KMS-11 (cell line): ENCODE results near the gene XRN2.

Experiments used
- H2AFZ ChIP-seq: fragments of 200-600 bp; sonication (generic); 2 replicates; pipeline ENCODE4 v1.6.1; 2016; ENCODE audit warnings: antibody characterized with exemption, mixed run types, low read depth
- H3K27ac ChIP-seq: fragments of 200-600 bp; sonication (generic); 2 replicates; pipeline ENCODE4 v1.6.1; 2016; ENCODE audit warnings: mild to moderate bottlenecking, mixed run types
- H3K27me3 ChIP-seq: fragments of 200-600 bp; sonication (generic); 2 replicates; pipeline ENCODE4 v1.6.1; 2017; ENCODE audit warnings: mild to moderate bottlenecking, low read depth, mixed run types, moderate library complexity; ENCODE audit not compliant: insufficient read depth
- H3K36me3 ChIP-seq: fragments of 200-600 bp; sonication (generic); 2 replicates; pipeline ENCODE4 v1.6.1; 2017; ENCODE audit warnings: mild to moderate bottlenecking, mixed run types; ENCODE audit not compliant: insufficient read depth
- H3K4me1 ChIP-seq: fragments of 200-600 bp; sonication (generic); 2 replicates; pipeline ENCODE4 v1.6.1; 2016; ENCODE audit warnings: mild to moderate bottlenecking, low read depth, mixed run types; ENCODE audit not compliant: poor library complexity, severe bottlenecking
- H3K4me2 ChIP-seq: fragments of 200-600 bp; sonication (generic); 2 replicates; pipeline ENCODE4 v1.7.0; 2016; ENCODE audit warnings: mild to moderate bottlenecking, mixed run types
- H3K4me3 ChIP-seq: fragments of 200-600 bp; sonication (generic); IDR thresholded peaks from 2 replicates; pipeline ENCODE4 v1.6.1; 2017; ENCODE audit warnings: low read depth, low read length, mixed read lengths; ENCODE audit not compliant: insufficient read depth
- H3K79me2 ChIP-seq: fragments of 200-600 bp; sonication (generic); 2 replicates; pipeline ENCODE4 v1.6.1; 2016; ENCODE audit warnings: low read depth, mixed run types; ENCODE audit not compliant: insufficient read depth
- H3K9ac ChIP-seq: fragments of 200-600 bp; sonication (generic); 2 replicates; pipeline ENCODE4 v1.6.1; 2016; ENCODE audit warnings: mild to moderate bottlenecking, mixed run types
- H4K20me1 ChIP-seq: fragments of 200-600 bp; sonication (generic); 2 replicates; pipeline ENCODE4 v1.6.1; 2016; ENCODE audit warnings: mild to moderate bottlenecking, mixed run types; ENCODE audit not compliant: insufficient read depth
- CTCF ChIP-seq: fragments of 200-600 bp; sonication (generic); conservative IDR thresholded peaks from 2 replicates; pipeline ENCODE4 v1.6.1; 2017; ENCODE audit warnings: low read depth, mild to moderate bottlenecking, antibody characterized with exemption, low read length, moderate library complexity, mixed read lengths

Gene XRN2

GRCh38 chr20:21309678-21310467 lies 6.7 kb downstream of the XRN2 start:
- Histone ChIP-seq H2AFZ (no peak overlapping the region), H3K4me1 (peaks cover 35% of the 10 kb centered on the region), H3K27me3 (no peaks in the 10 kb centered on the region), H4K20me1 (peaks cover 7% of the 10 kb centered on the region), H3K79me2 (peaks cover 72% of the 10 kb centered on the region), H3K9ac (no peak overlapping the region), H3K4me2 (no peak overlapping the region), H3K27ac (no peak overlapping the region), H3K36me3 (no peaks in the 10 kb centered on the region), H3K4me3 (no peak overlapping the region)
- TF ChIP-seq CTCF, result no peak

DNA sequence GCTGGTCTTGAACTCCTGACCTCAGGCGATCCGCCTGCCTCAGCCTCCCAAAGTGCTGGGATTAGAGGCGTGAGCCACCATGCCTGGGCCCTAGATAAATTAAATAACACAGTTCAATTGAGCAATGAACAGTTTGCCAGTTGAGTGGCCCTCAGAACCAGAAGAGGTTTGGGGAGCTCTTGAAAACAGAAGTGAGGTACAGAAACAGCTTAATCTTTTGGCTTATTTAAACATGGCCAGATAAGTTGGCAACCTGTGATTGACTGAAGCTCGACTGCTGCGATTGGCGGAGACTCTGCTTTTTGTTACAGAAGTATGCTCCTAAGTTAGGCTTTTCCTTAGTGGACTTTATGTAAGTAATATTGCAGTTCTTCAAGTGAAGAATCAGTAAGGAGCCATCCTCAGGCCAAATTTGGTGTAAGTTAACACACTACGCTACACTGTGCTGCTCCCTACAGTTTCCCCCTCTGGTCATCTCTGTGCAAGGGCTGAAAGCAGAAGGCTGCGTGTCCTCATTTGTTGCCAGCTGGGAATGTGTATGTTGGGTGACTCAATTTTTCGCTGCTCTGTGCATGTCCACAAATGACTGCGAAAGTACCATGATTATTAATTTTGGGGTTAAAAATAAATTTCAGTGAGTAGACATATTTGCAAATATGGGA lies 9.8 kb downstream of the XRN2 start:
- Histone ChIP-seq H3K27ac (no peak overlapping the region), H3K27me3 (no peaks in the 10 kb centered on the region), H3K79me2 (peaks cover 99% of the 10 kb centered on the region), H2AFZ (no peak overlapping the region), H4K20me1 (peaks cover 5% of the 10 kb centered on the region), H3K4me1 (peaks cover 41% of the 10 kb centered on the region), H3K9ac (no peak overlapping the region), H3K4me3 (no peak overlapping the region), H3K4me2 (no peak overlapping the region), H3K36me3 (no peaks in the 10 kb centered on the region)
- no peak for TF ChIP-seq CTCF

DNA sequence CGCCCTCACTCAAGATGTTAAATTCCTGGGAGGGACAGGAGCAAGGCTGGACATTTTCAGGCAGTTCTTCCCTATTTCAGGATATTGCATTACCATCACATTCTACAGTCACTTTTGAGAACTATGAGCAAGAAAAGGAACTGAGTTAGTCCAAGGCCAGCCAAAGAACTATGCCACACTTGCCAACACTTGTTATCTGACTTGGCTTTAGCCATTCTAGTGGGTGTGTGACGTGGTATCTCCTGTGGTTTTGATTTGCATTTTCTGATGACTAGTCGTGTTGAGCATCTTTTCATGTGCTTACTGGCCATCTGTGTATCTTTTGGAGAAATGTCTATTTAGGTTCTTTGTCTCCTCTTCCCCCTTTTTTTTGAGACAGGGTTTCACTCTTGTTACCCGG lies 12.0 kb downstream of the XRN2 start:
- peaks cover 30% of the 10 kb centered on the region for H3K4me1 ChIP-seq
- H4K20me1 ChIP-seq, result peaks cover 5% of the 10 kb centered on the region
- peaks cover 98% of the 10 kb centered on the region for H3K79me2 ChIP-seq
- H3K4me2 ChIP-seq, result no peak overlapping the region
- no peaks in the 10 kb centered on the region for H3K36me3 ChIP-seq
- no peak overlapping the region for H3K4me3 ChIP-seq
- no peak overlapping the region for H3K9ac ChIP-seq
- H3K27me3 ChIP-seq, result no peaks in the 10 kb centered on the region
- no peak overlapping the region for H3K27ac ChIP-seq
- H2AFZ ChIP-seq, result no peak overlapping the region
- no peak for TF ChIP-seq CTCF

GRCh38 chr20:21322083-21322710 lies 19.1 kb downstream of the XRN2 start:
- no peaks in the 10 kb centered on the region for H4K20me1 ChIP-seq

More at GRCh38 chr20:21322083-21322710, 19.1 kb downstream of the XRN2 start:
- Histone ChIP-seq H3K4me2 (no peak overlapping the region), H3K9ac (no peak overlapping the region), H3K4me3 (no peak overlapping the region), H3K4me1 (no peaks in the 10 kb centered on the region), H2AFZ (no peak overlapping the region), H3K27me3 (no peaks in the 10 kb centered on the region), H3K27ac (no peak overlapping the region), H3K79me2 (peaks cover 83% of the 10 kb centered on the region), H3K36me3 (no peaks in the 10 kb centered on the region)
- TF ChIP-seq CTCF, result no peak
